ENCODE results near the gene TMEM165. TPM values are rescaled to one million over a fixed set of nuclear protein-coding genes. Genes with fewer than 3 reads are reported as not detected.

TMEM165 gene
- total RNA-seq, 4 donors from 2014 or later, result 175 to 283 (median 200) TPM

DNA sequence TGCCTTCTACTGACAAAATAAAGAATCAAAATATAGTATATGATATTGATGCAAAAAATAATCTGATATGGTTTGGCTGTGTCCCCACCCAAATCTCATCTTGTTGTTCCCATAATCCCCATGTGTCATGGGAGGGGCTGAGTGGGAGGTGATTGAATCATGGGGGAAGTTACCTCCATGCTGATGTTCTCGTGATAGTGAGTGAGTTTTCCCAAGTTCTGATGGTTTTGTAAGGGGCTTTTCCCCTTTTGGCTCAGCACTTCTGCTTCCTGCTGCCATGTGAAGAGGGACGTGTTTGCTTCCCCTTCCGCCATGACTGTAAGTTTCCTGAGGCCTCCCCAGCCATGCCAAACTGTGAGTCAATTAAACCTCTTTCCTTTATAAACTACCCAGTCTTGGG is 70.2 kb downstream of the TMEM165 start:
- TF ChIP-seq, protein P1, sequence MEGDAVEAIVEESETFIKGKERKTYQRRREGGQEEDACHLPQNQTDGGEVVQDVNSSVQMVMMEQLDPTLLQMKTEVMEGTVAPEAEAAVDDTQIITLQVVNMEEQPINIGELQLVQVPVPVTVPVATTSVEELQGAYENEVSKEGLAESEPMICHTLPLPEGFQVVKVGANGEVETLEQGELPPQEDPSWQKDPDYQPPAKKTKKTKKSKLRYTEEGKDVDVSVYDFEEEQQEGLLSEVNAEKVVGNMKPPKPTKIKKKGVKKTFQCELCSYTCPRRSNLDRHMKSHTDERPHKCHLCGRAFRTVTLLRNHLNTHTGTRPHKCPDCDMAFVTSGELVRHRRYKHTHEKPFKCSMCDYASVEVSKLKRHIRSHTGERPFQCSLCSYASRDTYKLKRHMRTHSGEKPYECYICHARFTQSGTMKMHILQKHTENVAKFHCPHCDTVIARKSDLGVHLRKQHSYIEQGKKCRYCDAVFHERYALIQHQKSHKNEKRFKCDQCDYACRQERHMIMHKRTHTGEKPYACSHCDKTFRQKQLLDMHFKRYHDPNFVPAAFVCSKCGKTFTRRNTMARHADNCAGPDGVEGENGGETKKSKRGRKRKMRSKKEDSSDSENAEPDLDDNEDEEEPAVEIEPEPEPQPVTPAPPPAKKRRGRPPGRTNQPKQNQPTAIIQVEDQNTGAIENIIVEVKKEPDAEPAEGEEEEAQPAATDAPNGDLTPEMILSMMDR (IDR thresholded peaks at IDR 0.05; ENCODE audit: low read depth), result no peak

DNA sequence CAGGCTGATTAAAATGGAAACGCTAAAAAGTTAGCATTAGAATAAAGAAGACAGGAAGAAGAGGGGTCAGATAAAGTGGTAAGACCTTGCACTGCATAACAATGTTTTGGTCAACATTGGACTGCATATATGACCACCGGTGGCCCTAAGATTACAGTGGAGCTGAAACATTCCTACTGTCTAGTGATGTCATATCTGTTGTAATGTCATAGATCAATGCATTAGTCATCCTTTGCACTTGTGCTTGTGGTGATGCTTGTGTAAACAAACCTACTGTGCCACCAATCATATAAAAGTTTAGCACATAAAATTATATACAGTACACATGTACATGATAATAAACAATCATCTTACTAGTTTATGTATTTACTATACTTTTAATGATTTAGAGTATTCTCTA is 73.0 kb downstream of the TMEM165 start:
- TF ChIP-seq, protein P1 (IDR thresholded peaks at IDR 0.05; ENCODE audit: low read depth), result no peak

DNA sequence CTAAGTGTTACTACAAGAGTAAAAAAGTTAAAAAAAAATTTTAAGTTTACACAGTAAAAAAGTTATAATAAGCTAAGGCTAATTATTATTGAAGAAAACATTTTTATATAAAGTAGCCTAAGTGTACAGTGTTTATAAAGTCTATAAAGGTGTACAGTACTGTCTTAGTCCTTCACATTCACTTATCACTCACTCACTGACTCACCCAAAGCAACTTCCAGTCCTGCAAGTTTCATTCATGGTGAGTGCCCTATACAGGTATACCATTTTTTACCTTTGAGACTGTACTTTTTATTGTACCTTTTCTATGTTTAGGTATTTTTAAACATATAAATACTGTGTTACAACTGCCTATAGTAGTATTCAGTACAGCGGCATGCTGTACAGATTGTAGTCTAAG is 74.2 kb downstream of the TMEM165 start:
- TF ChIP-seq, protein P1 (IDR thresholded peaks at IDR 0.05; ENCODE audit: low read depth), result no peak

Small RNA genes lying within 50 kb of the gene (small RNA-seq; reads per million reads assigned to genes)
- 0.49 reads per million for gene RF00019

Other genes starting within 250 kb of the TMEM165 start
- gene SRD5A3, start 49.7 kb upstream of the TMEM165 start, total RNA-seq, result 10 to 100 TPM; 11.0 to 18.7 (median 15.5) TPM
- 10 to 100 TPM; 20.9 to 49.4 (median 26.6) TPM for gene CLOCK, start 151.0 kb downstream of the TMEM165 start, total RNA-seq
- not detected for gene PDCL2, start 196.3 kb downstream of the TMEM165 start, total RNA-seq
- gene NMU, start 240.3 kb downstream of the TMEM165 start, total RNA-seq, result not detected

All from subcutaneous adipose tissue (tissue), 4 donors.